T-helper 1 cell treated with Interleukin-12 subunit alpha and Interleukin-12 subunit beta and Interleukin-4 antibody, amounts not matched to agents 30 ng/mL and 1 ng/mL, for 36 hours (primary cell): ENCODE results near the gene ZNF747. TPM values are rescaled to one million over a fixed set of nuclear protein-coding genes. Genes with fewer than 3 reads are reported as not detected.
"Not testable (repeated sequence)": the region's sequence is repeated elsewhere in the genome, so short reads cannot be mapped to it uniquely, and the experiment has no call there.

Experiments used
- intact Hi-C: fragments of 100-400 bp; cut with micrococcal nuclease; formaldehyde crosslinking; loops from one replicate; pipeline ENCODE4 v1.15.1; 2024
- total RNA-seq: library from RNA; stranded (reverse); gene quantifications from 2 replicates; pipeline ENCODE4 v1.2.3, GENCODE V29; 2022

Gene ZNF747
- total RNA-seq, 1 donor from 2014 or later = 14.1 TPM

GRCh38 chr16:30557957-30558788, 23.5 kb upstream of the ZNF747 start, which contains the start of gene ZNF764:
Gene ZNF764 (minus strand): TSS chr16:30558374. CDS start chr16:30558182, 192 bp downstream.
- intact Hi-C loops = loop anchor here (1.0 to 2.0 kb wide), 14 partner anchors 10 to 364 kb away; partner anchors contain the start of genes DCTPP1, FBRS, PHKG2 and PRR14

- intact Hi-C loops = no loop called here
Measured at GRCh38 chr16:30557707-30557956, 23.0 kb upstream of the ZNF747 start.

DNA sequence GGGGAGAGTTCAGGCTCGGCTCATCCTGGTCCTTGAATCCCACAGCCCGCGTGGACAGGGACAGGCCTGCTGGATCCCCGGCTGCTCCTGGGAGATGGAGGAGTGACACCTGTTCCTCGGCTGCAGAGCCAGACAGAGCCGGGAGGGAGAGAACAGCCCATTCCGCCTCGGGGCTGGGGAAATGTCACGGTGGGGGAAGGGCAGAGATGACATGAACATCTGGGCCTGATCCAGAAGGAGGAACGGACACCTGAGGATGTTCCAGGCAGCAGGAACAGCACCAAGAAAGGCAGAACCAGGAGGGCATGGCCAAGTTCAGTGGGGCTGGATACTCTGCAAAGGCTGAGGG, 21.4 kb upstream of the ZNF747 start:
- intact Hi-C loops = no loop called here

DNA sequence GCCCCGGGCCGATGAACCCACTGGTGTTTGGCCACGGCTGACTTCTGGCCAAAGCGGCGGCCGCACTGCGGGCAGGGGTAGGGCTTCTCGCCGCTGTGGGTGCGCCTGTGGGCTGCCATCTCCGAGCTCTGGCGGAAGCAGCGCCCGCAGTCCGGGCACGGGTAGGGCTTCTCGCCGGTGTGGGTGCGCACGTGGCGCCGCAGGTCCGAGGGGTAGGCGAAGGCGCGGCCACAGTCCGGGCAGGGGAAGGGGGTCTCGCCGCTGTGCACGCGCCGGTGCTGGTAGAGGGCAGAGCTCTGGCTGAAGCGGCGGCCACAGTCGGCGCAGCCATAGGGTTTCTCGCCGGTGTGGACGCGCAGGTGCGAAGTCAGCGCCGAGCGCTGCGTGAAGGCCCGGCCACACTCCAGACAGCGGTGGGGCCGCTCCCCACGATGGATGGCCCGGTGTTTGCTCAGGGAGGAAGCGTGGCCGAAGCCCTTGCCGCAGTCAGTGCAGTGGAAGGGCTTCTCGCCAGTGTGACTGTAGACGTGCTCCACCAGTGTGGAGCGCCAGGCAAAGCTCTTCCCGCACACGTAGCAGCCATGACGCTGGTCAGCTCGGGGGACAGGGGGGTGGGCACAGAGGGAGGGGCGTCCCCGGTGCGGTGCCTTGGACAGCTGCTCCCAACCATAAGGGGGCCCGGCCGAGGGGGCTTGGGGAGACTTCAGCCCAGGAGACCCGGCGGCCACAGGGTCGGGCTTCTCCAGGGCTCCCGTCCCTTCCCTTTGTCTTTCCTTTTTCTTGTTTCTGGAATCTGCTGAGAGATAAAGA, 20.9 kb upstream of the ZNF747 start:
- intact Hi-C loops = no loop called here

DNA sequence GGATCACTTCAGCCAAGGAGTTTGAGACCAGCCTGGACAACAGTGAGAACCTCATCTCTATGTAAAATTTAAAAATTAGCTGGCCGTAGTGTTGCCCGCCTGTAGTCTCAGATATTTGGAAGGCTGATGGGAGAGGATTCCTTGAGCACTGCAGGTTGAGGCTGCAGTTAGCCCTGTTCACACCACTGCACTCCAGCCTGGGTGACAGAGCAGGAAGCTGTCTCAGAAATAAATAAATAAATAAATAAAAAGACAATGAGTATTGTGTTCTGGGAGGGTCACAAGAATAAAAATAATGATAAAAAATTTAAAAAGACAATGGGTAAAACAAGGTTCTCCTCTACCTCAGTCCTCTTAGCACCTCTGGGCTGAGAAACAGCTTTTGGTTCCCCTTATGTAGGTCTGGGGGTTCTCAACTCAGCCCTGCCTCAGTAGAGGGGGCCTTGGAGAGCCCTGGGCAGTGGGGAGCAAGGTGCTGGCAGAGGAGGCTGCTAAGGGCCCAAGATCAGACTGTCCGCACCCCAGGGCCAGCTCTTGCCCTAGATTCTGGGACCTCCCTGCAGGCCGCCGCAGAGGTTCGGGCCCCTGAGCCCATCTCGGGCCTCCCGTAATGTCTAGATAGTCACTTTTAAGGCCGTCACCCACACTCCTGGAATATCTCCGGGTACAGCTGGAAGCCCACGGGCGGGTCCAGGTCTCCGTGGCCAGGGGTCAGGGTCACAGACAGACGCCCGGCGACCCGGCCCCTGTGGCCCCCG, 20.1 kb upstream of the ZNF747 start:
- intact Hi-C loops = no loop called here

- intact Hi-C loops = no loop called here
Measured at GRCh38 chr16:30553393-30553899, 18.8 kb upstream of the ZNF747 start.

- intact Hi-C loops = loop anchor here (1.0 kb wide), 2 partner anchors 18 to 32 kb away; partner anchors contain the start of gene ZNF785
Measured at GRCh38 chr16:30552956-30553355, 18.3 kb upstream of the ZNF747 start.

GRCh38 chr16:30551781-30552180, 17.1 kb upstream of the ZNF747 start:
- intact Hi-C loops = loop anchor here (1.0 kb wide), 2 partner anchors 16 to 34 kb away; partner anchors contain the start of gene ZNF785

DNA sequence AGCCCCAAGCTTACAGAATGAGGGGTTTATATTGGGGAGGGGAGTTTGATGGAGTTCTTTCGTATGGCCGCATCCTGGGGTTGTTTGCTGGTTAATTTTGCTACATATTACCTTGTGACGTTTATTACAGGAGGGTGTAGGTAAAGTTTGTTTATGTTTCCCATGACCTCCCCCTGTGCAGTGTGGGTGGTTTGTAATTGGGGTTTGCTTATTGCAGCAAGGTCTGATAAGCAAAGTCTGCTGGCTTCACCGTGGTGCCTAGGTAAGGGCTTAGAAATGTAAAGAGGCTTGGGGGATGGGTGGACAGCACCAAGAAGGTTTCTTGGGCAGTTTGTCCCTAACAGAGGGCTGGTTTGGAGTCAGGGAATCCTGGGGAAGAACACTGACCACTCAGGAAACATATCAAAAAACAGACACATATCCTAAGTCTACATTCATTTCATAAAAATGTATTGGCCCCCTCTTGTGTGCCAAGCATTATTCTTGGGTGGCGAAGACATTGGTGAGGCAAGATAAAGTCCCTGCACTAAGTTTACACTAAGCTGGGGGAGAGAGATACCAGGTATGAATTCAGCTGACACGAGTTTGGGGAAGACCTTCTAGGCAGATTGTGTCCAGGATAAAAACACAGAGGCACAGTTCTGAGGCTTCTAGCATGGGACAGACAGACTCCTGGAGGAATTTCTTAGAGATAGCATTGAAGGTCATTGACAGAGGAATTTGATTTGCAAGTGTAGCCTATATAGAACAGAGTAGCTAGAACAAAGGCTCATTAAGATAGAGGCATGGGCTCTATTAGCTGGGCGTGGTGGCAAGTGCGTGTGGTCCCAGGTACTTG, 14.0 kb upstream of the ZNF747 start:
- intact Hi-C loops = no loop called here

GRCh38 chr16:30546115-30546514, 11.5 kb upstream of the ZNF747 start:
- intact Hi-C loops = no loop called here

GRCh38 chr16:30543067-30543466, 8.4 kb upstream of the ZNF747 start:
- intact Hi-C loops = no loop called here

GRCh38 chr16:30541502-30542329, 7.1 kb upstream of the ZNF747 start:
- intact Hi-C loops = no loop called here

DNA sequence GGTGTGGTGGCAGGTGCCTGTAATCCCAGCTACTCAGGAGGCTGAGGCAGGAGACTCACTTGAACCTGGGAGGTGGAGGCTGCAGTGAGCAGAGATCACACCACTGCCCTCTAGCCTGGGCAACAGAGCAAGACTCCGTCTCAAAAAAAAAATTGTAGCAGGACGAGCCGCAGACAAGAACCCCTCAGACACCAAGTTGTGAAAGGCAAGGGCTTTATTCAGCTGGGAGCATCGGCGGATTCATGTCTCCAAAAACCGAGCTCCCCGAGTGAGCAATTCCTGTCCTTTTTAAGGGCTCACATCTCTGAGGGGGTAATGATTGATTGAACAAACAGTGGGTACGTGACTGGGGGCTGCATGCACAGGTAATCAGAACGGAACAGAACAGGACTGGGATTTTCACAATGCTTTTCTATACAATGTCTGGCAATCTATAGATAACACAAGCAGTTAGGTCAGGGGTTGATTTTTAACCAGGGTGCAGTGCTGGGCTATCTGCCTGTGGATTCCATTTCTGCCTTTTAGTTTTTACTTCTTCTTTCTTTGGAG, 6.3 kb upstream of the ZNF747 start:
- intact Hi-C loops = not testable (repeated sequence)

- intact Hi-C loops = not testable (repeated sequence)
Measured at GRCh38 chr16:30539986-30540526, 5.4 kb upstream of the ZNF747 start.

DNA sequence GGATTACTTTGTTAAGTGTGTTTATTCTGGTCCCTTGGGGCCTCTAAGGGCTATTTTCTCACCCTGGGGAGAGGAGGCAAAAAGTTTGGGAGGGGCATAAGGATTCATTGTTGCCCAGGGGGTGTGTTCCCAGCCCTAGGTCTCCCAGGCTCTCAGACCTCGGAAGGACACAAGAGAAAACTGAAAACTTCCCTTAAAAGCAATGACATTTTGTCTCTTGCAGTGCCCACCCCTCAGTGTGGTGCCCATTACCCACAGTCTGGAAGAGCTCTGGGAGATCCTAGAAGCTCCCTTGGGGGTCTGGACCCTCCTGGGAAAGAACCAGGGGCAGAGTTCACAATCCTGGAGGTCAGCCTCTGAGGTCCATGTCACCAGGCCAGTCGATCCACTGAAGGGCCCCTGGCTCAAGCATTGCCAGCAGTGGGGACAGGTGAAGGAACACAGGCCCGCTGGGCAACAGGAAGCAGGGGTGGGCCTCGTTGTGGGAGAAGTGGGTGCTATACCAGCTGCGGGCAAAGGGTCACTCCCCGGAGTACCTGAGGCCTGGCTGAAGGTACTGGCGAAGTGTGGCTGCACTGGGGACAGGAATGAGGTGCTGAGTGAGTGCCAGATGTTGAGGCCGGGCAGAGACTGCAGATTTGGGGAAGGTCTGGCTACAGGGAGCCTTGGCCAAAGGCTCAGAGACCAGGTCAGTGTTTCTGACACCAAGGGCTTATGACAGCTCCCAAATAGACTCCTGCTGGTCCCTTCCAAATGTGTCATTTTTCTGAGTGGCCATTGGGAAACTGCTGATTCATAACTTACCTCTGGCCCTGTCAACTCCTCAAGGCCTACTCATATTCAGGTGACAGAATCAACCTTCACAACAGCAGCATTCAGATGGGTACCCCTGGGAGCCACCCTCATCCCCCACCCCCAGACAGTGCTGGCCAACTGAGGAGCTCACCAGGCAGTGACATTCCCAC, 4.6 kb upstream of the ZNF747 start:
- intact Hi-C loops = no loop called here

DNA sequence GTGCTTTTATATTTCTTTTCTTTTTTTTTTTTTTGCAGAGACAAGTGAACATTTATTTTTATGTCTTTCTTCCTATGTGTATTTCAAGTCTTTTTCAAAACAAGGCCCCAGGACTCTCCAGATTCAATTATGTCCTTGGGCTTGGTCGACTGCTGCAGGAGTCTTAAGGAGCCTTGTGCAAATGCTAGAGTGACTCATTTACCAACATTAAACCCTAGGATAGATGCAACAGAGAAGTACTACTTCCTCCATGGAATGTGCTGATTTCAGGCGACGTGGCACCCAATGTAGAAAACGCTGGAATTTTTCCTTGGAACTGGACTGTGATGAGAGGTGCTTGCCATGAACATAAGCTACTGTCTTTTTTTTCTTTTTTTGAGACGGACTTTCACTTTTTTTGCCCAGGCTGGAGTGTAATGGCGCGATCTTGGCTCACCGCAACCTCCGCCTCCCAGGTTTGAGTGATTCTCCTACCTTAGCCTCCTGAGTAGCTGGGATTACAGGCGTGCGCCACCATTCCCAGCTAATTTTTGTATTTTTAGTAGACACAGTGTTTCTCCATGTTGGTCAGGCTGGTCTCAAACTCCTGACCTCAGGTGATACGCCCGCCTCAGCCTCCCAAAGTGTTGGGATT, 1.9 kb upstream of the ZNF747 start:
- intact Hi-C loops = not testable (repeated sequence)

GRCh38 chr16:30535777-30536190, 1.1 kb upstream of the ZNF747 start:
- intact Hi-C loops = loop anchor here (1.0 to 2.0 kb wide), 10 partner anchors 8 to 163 kb away; partner anchors contain the start of genes DCTPP1, ITGAL, SRCAP and ZNF764
